Skeletal muscle satellite cell (primary cell): ENCODE data around the gene LUC7L.
"Not testable (repeated sequence)": the region's sequence is repeated elsewhere in the genome, so short reads cannot be mapped to it uniquely, and the experiment has no call there.

Source experiments
- H3K27me3 ChIP-seq: 2 replicates; pipeline ENCODE4 v1.7.0; 2013; ENCODE audit warnings: low read length; ENCODE audit not compliant: control insufficient read depth, insufficient read depth
- H3K36me3 ChIP-seq: 2 replicates; pipeline ENCODE4 v1.7.0; 2013; ENCODE audit warnings: mild to moderate bottlenecking, control low read depth, low read length; ENCODE audit not compliant: insufficient read depth
- H3K4me1 ChIP-seq: 2 replicates; pipeline ENCODE4 v1.7.0; 2013; ENCODE audit warnings: low read length; ENCODE audit not compliant: control insufficient read depth, insufficient read depth
- H3K4me2 ChIP-seq: 2 replicates; pipeline ENCODE4 v1.7.0; 2013; ENCODE audit warnings: mild to moderate bottlenecking, low read length
- H3K4me3 ChIP-seq: 2 replicates; pipeline ENCODE4 v1.7.0; 2013; ENCODE audit warnings: low read length
- H3K9ac ChIP-seq: 2 replicates; pipeline ENCODE4 v1.7.0; 2013; ENCODE audit warnings: mild to moderate bottlenecking, low read depth, low read length, moderate library complexity
- H3K9me3 ChIP-seq: replicated peaks from 2 replicates; pipeline ENCODE4 v1.7.0; 2013; ENCODE audit warnings: mild to moderate bottlenecking, control low read depth, low read length

LUC7L gene

GRCh38 chr16:167122-167690, 62.0 kb downstream of the LUC7L start:
- Histone ChIP-seq H3K36me3 (no peaks in the 10 kb centered on the region), H3K4me2 (no peak overlapping the region), H3K4me3 (no peak overlapping the region), H3K27me3 (peaks cover 55% of the 10 kb centered on the region), H3K4me1 (peaks cover 3% of the 10 kb centered on the region), H3K9ac (no peak overlapping the region), H3K9me3 (no peaks in the 10 kb centered on the region)

GRCh38 chr16:166375-167121, 62.7 kb downstream of the LUC7L start:
- Histone ChIP-seq H3K4me3 (no peak overlapping the region), H3K4me2 (no peak overlapping the region), H3K9ac (no peak overlapping the region), H3K27me3 (peaks cover 52% of the 10 kb centered on the region), H3K9me3 (no peaks in the 10 kb centered on the region), H3K4me1 (peaks cover 3% of the 10 kb centered on the region), H3K36me3 (no peaks in the 10 kb centered on the region)

- no peaks in the 10 kb centered on the region for H3K36me3 ChIP-seq
- H3K4me2 ChIP-seq: peak within 1 kb of the TSS; percentile 46
- no peak within 1 kb of the TSS for H3K4me3 ChIP-seq
- H3K27me3 ChIP-seq: peaks cover 48% of the 10 kb centered on the region
- H3K9me3 ChIP-seq: no peaks in the 10 kb centered on the region
- H3K9ac ChIP-seq: no peak within 1 kb of the TSS
- peaks cover 3% of the 10 kb centered on the region for H3K4me1 ChIP-seq
Observed at GRCh38 chr16:165539-166374, 63.5 kb downstream of the LUC7L start, which contains the start of gene HBM. Gene HBM (plus strand): TSS chr16:165978. CDS start chr16:165998, 20 bp downstream.

GRCh38 chr16:164827-165538, 64.3 kb downstream of the LUC7L start:
- peaks cover 47% of the 10 kb centered on the region for H3K27me3 ChIP-seq

DNA sequence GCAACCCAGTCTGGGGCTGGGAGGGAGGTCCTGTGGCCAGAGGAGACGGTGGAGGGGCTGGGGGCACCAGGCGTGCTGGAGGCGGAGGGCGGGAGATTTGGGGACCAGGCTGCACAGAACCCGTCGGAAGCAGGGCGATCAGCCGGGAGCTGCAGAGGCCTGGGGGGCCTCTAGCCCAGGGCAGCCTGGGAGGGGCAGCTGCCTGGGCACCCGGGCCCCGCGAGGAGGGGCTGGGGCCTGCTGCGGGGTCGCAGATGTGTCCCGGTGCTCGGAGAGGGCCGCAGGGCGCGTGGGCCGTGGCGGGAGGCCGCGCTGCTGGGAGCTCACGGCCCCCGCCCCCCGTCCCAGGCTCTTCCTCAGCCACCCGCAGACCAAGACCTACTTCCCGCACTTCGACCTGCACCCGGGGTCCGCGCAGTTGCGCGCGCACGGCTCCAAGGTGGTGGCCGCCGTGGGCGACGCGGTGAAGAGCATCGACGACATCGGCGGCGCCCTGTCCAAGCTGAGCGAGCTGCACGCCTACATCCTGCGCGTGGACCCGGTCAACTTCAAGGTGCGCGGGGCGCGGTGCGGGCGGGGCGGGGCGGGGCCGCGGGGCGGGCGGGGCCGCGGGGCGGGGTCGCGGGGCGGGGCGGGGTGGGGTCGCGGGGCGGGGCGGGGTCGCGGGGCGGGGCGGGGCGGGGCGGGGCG, 65.0 kb downstream of the LUC7L start:
- H3K4me2 ChIP-seq, H3K4me3 ChIP-seq, H3K4me1 ChIP-seq, H3K36me3 ChIP-seq, H3K9me3 ChIP-seq, H3K9ac ChIP-seq: not testable (repeated sequence)
- H3K27me3 ChIP-seq: peaks cover 50% of the 10 kb centered on the region

More at GRCh38 chr16:164827-165538, 64.3 kb downstream of the LUC7L start:
- peak overlapping the region; percentile 46 for H3K4me2 ChIP-seq
- no peaks in the 10 kb centered on the region for H3K9me3 ChIP-seq
- no peak overlapping the region for H3K9ac ChIP-seq
- H3K36me3 ChIP-seq: no peaks in the 10 kb centered on the region
- no peak overlapping the region for H3K4me3 ChIP-seq
- peaks cover 3% of the 10 kb centered on the region for H3K4me1 ChIP-seq

DNA sequence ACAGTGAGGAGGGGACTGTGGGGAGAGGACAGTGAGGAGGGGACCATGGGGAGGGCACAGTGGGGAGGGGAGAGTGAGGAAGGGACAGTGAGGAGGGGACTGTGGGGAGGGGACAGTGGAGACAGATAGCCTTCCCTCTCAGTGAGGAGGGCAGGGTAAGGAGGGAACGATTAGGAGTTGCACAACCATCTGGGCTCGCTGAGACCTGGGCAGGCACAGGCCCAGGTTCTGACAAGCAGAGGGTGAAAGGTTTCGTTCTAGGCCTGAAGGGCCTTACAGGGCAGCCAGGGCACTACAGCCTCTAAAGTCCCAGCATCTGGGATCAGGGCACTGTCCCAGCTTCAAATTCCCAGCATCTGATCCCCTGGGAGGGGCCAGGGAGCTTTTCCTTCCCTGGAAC, 65.6 kb downstream of the LUC7L start:
- H3K9ac ChIP-seq, H3K36me3 ChIP-seq, H3K4me2 ChIP-seq, H3K9me3 ChIP-seq, H3K4me3 ChIP-seq, H3K4me1 ChIP-seq: not testable (repeated sequence)
- H3K27me3 ChIP-seq: peaks cover 46% of the 10 kb centered on the region

DNA sequence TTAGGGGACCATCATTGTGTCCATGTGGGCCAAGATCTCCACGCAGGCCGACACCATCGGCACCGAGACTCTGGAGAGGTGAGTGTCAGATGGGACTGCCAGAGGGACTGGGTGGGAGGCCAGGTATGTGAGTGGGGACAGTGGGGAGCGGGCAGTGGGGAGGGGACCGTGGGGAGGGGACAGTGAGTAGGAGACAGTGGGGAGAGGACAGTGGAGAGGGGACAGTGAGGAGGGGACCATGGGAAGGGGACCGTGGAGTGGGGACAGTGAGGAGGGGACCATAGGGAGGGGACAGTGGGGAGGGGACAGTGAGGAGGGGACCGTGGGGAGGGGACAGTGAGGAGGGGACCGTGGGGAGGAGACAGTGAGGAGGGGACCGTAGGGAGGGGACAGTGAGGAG, 66.1 kb downstream of the LUC7L start:
- H3K9me3 ChIP-seq, H3K36me3 ChIP-seq, H3K4me3 ChIP-seq, H3K4me1 ChIP-seq, H3K9ac ChIP-seq, H3K4me2 ChIP-seq: not testable (repeated sequence)
- peaks cover 44% of the 10 kb centered on the region for H3K27me3 ChIP-seq

- H3K27me3 ChIP-seq: peaks cover 38% of the 10 kb centered on the region
Observed at GRCh38 chr16:162271-162991, 66.8 kb downstream of the LUC7L start.

DNA sequence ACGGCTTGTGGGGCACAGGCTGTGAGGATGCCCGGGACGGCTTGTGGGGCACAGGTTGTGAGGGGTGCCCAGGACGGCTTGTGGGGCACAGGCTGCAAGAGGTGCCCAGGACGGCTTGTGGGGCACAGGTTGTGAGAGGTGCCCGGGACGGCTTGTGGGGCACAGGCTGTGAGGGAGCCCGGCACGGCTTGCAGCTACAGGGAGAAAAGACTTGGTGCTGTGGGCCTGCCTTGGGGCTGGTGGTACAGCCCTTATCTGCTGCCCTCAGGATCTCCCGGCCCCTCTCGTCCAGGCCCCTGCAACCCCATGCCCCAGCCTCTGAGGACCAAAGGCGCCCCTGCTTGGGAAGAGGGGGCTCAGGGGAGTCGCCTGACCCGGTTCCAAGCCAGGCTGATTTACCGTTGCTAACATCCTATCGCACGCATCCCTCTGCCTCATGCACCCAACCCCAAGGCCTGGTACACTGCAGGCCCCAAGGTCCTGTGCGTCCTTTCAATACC, 68.5 kb downstream of the LUC7L start:
- H3K4me2 ChIP-seq: no peak overlapping the region
- H3K36me3 ChIP-seq: no peaks in the 10 kb centered on the region
- no peaks in the 10 kb centered on the region for H3K9me3 ChIP-seq
- peaks cover 3% of the 10 kb centered on the region for H3K4me1 ChIP-seq
- H3K27me3 ChIP-seq: peaks cover 25% of the 10 kb centered on the region
- no peak overlapping the region for H3K9ac ChIP-seq
- H3K4me3 ChIP-seq: no peak overlapping the region

More at GRCh38 chr16:162271-162991, 66.8 kb downstream of the LUC7L start:
- no peak overlapping the region for H3K4me3 ChIP-seq
- H3K36me3 ChIP-seq: no peaks in the 10 kb centered on the region
- H3K4me2 ChIP-seq: no peak overlapping the region
- H3K9ac ChIP-seq: no peak overlapping the region
- H3K9me3 ChIP-seq: no peaks in the 10 kb centered on the region
- peaks cover 3% of the 10 kb centered on the region for H3K4me1 ChIP-seq

- not testable (repeated sequence) for H3K36me3 ChIP-seq, H3K4me3 ChIP-seq, H3K9me3 ChIP-seq, H3K4me1 ChIP-seq, H3K4me2 ChIP-seq, H3K9ac ChIP-seq
- peaks cover 23% of the 10 kb centered on the region for H3K27me3 ChIP-seq
Observed at GRCh38 chr16:160242-160641, 69.0 kb downstream of the LUC7L start.
